Gastroesophageal sphincter (tissue), 4 donors: ENCODE measurements around the gene ALK. TPM values are rescaled to one million over a fixed set of nuclear protein-coding genes. Genes with fewer than 3 reads are reported as not detected.

Experiments used
- ATAC-seq: fragments of 150-250 bp; one replicate; pipeline ENCODE4 v1.9.1; 2016; ENCODE audit warnings: mild to moderate bottlenecking, moderate library complexity
- H3K27ac ChIP-seq, 4 donors: fragments of 200-600 bp; sonication (generic) in 3 of 4; 1 replicate in 3 of 4; 2 replicates in 1 of 4; pipeline ENCODE4 v1.5.1; 2016 to 2019
- H3K27me3 ChIP-seq: fragments of 200-600 bp; sonication (generic); one replicate; pipeline ENCODE4 v1.5.1; 2019
- H3K36me3 ChIP-seq, 2 donors: fragments of 200-600 bp; sonication (generic); one replicate each; pipeline ENCODE4 v1.5.1; 2019; ENCODE audit warnings: control low read depth in 1 of 2
- H3K4me1 ChIP-seq, 3 donors: fragments of 200-600 bp; sonication (generic); 1 replicate in 2 of 3; 2 replicates in 1 of 3; pipeline ENCODE4 v1.5.1; 2016 to 2019; ENCODE audit warnings: control low read depth in 2 of 3
- H3K4me3 ChIP-seq, 2 donors: fragments of 200-600 bp; sonication (generic); one replicate each; pipeline ENCODE4 v1.5.1; 2019; ENCODE audit warnings: mild to moderate bottlenecking in 1 of 2, moderate library complexity in 1 of 2
- H3K9me3 ChIP-seq, 3 donors: fragments of 200-600 bp; sonication (generic); one replicate each; pipeline ENCODE4 v1.5.1; 2017 to 2019; ENCODE audit warnings: control low read depth in 2 of 3
- EP300 ChIP-seq: sonication (generic); formaldehyde crosslinking; IDR thresholded peaks from one replicate; pipeline ENCODE4 v1.6.1; 2017; ENCODE audit warnings: antibody characterized with exemption, mild to moderate bottlenecking
- POLR2A ChIP-seq, 2 donors: fragments of 450-650 bp; IDR thresholded peaks; one replicate each; pipeline ENCODE4 v1.6.1; 2017; ENCODE audit warnings: antibody characterized with exemption in 2 of 2, mild to moderate bottlenecking in 2 of 2, moderate library complexity in 1 of 2
- POLR2AphosphoS5 ChIP-seq: sonication (generic); formaldehyde crosslinking; IDR thresholded peaks from one replicate; pipeline ENCODE4 v1.6.1; 2017; ENCODE audit warnings: antibody characterized with exemption
- whole genome bisulfite sequencing, 2 donors: methylation state at CpG; one replicate each; pipeline ENCODE4 v1.1.5; 2018; ENCODE audit warnings: low coverage in 1 of 2; 5-methylcytosine and 5-hydroxymethylcytosine counted together
- total RNA-seq, 4 donors: library from RNA; depleted of rRNA; stranded (reverse); fragments of >200 nt; gene quantifications; one replicate each; pipeline ENCODE4 v1.1.0, GENCODE V29; 2016
- TF ChIP-seq, protein P1 (sequence below), 4 experiments: fragments of 200-600 bp in 2 of 4; fragments of 450-650 bp in 2 of 4; sonication (generic) in 1 of 4; IDR thresholded peaks; one replicate each; pipeline ENCODE4 v1.5.1; 2017 to 2019; ENCODE audit warnings: antibody characterized with exemption in 4 of 4, mild to moderate bottlenecking in 2 of 4, moderate library complexity in 2 of 4

ALK gene
- total RNA-seq, 4 donors from 2014 or later, result 0.94 to 1.6 (median 1.1) TPM

DNA sequence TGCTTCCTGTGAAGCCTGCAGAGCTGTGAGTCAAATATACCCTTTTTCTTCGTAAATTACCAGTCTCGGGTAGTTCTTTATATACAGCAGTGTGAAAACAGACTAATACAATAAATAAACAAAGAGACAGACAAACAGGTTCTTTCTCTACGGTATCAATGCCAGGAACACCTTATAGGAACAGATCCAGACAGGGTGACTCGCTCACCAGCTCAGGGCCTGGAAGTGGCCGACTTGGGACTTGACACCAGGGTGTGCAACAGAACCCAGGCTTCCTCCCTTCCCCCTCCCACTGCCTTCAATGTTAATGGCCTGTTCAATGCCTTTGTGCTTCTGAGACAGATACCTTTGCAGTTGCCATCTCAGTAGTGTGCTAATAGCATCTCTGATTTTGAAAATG is 309.5 kb downstream of the ALK start:
- Histone ChIP-seq H3K4me1 (no peaks in the 10 kb centered on the region), H3K36me3 (no peaks in the 10 kb centered on the region), H3K27me3 (no peaks in the 10 kb centered on the region), H3K4me3 (no peak overlapping the region), H3K9me3 (no peaks in the 10 kb centered on the region), H3K27ac (no peak overlapping the region)
- WGBS, 2 donors, result 69 to 79% methylated on average over 4 to 5 of the region's 5 CpGs
- no peak for ATAC-seq
- TF ChIP-seq, protein P1, sequence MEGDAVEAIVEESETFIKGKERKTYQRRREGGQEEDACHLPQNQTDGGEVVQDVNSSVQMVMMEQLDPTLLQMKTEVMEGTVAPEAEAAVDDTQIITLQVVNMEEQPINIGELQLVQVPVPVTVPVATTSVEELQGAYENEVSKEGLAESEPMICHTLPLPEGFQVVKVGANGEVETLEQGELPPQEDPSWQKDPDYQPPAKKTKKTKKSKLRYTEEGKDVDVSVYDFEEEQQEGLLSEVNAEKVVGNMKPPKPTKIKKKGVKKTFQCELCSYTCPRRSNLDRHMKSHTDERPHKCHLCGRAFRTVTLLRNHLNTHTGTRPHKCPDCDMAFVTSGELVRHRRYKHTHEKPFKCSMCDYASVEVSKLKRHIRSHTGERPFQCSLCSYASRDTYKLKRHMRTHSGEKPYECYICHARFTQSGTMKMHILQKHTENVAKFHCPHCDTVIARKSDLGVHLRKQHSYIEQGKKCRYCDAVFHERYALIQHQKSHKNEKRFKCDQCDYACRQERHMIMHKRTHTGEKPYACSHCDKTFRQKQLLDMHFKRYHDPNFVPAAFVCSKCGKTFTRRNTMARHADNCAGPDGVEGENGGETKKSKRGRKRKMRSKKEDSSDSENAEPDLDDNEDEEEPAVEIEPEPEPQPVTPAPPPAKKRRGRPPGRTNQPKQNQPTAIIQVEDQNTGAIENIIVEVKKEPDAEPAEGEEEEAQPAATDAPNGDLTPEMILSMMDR (IDR thresholded peaks at IDR 0.05), result no peak
- TF ChIP-seq EP300 (no peak), POLR2A (IDR thresholded peaks at IDR 0.05) (no peak), POLR2AphosphoS5 (no peak)

DNA sequence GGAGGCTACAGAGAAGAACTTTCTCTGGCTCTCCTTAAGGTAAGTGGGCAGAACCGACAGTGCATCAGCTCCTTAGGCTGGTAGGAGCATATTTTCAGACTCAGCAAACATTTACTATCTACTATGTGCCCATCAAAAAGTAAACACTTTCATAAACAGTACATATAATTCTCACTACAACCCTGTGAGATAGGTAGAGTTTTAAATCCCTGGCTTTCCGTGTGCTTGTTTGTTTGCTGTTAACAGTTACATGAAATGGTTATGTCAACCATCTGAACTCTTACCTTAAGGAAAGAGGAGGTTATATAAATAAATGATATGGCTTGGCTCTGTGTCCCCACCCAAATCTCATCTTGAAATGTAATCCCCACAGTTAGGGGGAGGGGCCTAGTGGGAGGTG is 310.1 kb downstream of the ALK start:
- H3K4me1 ChIP-seq, result no peaks in the 10 kb centered on the region
- H3K9me3 ChIP-seq, result no peaks in the 10 kb centered on the region
- WGBS, 2 donors, result 94 to 100% methylated on average over 1 to 2 of the region's 2 CpGs

DNA sequence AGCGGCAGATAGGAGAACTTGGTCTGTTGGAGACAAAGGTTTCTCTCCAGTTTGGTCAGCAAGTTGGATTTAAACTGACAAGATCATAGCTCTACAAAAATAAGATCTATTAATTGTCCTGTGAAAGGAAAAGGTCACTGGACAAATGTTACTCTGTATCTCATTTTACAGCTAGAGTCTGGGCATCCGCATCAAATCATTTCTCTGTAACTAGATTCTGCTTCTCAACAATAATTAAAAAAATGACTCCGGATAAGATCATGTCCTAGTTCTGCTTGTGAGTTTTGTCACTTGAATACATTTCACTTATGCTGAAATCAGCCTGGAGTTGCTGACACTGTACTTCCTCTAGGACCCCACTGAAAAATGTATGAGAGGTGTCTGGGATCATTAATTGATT is 310.8 kb downstream of the ALK start:
- H3K27me3 ChIP-seq, result no peaks in the 10 kb centered on the region
- WGBS, 2 donors, result 52 to 63% methylated on average over 3 of the region's 3 CpGs
- H3K9me3 ChIP-seq, result no peaks in the 10 kb centered on the region
- H3K4me3 ChIP-seq, result no peak overlapping the region
- H3K36me3 ChIP-seq, result no peaks in the 10 kb centered on the region
- no peak for ATAC-seq
- no peaks in the 10 kb centered on the region for H3K4me1 ChIP-seq
- TF ChIP-seq POLR2A (IDR thresholded peaks at IDR 0.05) (no peak), POLR2AphosphoS5 (no peak)
- TF ChIP-seq, protein P1 (IDR thresholded peaks at IDR 0.05), result no peak
- H3K27ac ChIP-seq, result no peak overlapping the region

More for the DNA sequence above, 310.1 kb downstream of the ALK start:
- H3K4me3 ChIP-seq, result no peak overlapping the region
- H3K27me3 ChIP-seq, result no peaks in the 10 kb centered on the region
- ATAC-seq, result no peak
- H3K27ac ChIP-seq, result no peak overlapping the region
- no peaks in the 10 kb centered on the region for H3K36me3 ChIP-seq
- TF ChIP-seq POLR2AphosphoS5, result no peak
- no peak for TF ChIP-seq EP300
- TF ChIP-seq POLR2A (IDR thresholded peaks at IDR 0.05), result no peak
- TF ChIP-seq, protein P1 (IDR thresholded peaks at IDR 0.05), result no peak

DNA sequence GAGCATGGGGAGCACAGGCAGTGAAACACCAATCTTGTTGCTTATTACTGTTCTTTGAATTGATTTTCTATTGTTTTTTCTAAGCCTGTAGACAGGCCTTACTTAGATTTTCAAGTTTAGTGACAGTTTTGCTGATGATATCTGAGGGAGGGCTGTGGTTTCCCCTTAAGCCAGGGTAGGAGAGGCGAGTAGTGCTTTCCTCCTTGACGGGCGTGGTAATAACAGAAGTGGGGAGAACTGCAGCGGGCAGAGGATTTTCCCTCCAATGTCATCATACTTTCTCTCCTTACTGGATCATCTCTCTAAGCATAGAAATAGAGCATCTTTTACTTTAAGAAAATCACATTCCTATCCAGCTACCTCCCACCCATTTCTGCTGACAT is 314.4 kb downstream of the ALK start:
- no peak overlapping the region for H3K27ac ChIP-seq
- no peak overlapping the region for H3K4me3 ChIP-seq
- WGBS, 2 donors, result 81 to 84% methylated on average over 4 of the region's 4 CpGs
- H3K9me3 ChIP-seq, result no peaks in the 10 kb centered on the region
- TF ChIP-seq, protein P1 (IDR thresholded peaks at IDR 0.05), result no peak
- TF ChIP-seq POLR2AphosphoS5, result no peak
- H3K36me3 ChIP-seq, result no peaks in the 10 kb centered on the region
- H3K4me1 ChIP-seq, result no peaks in the 10 kb centered on the region
- H3K27me3 ChIP-seq, result no peaks in the 10 kb centered on the region
- no peak for ATAC-seq

DNA sequence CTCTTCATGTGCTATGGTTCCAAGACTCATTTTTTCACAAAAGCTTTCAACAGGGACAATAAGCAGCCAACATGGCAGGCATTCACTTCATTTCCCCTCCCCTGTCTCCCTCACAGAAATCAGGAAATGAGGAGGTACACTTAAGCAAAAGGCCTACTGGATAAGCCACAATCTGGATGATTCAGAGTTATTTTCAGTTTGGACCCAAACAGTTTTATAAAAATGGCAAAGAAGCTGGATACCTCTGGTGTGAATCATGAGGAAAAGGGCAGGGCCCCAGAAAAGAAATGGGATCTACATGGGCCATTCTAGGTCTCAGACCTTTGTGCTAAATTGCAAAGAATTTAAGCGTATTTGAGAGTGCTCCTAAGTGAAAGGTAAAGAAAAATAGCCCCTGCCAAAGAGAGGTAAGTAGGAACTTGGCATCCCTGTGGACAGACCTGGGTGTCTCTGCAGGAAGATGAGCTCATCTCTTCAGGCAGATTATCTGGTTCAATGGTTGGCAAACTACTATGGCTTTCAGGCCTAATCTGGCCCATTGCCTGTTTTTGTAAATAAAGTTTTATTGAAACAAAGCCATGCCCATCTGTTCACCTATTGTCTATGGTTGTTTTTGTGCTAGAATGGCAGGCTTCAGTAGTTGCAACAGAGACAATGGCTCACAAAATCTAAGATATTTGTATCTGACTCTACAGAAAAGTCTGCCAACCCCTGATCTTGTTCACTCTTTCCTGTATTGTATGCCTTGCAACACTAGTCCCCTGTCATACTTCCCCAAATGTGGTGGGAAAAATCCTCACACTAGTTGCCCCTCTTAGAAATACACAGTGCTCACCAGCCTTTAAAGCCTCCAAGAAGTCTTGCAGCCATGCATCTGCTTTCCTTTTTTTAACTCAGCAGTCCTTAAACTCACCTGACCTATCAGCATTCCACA is 315.0 kb downstream of the ALK start:
- no peak overlapping the region for H3K4me3 ChIP-seq
- WGBS, 2 donors, result 40 to 42% methylated on average over 1 of the region's 1 CpG
- no peaks in the 10 kb centered on the region for H3K27me3 ChIP-seq
- no peak for ATAC-seq
- no peaks in the 10 kb centered on the region for H3K4me1 ChIP-seq
- TF ChIP-seq, protein P1 (IDR thresholded peaks at IDR 0.05), result no peak
- TF ChIP-seq POLR2AphosphoS5 (no peak), POLR2A (IDR thresholded peaks at IDR 0.05) (no peak), EP300 (no peak)
- no peaks in the 10 kb centered on the region for H3K36me3 ChIP-seq
- H3K9me3 ChIP-seq, result no peaks in the 10 kb centered on the region
- no peak overlapping the region for H3K27ac ChIP-seq
